22Rv1 (cell line): ENCODE measurements around the gene WNT3A.

Source experiments
- CTCF ChIP-seq: fragments of 450-650 bp; IDR thresholded peaks from 2 replicates; pipeline ENCODE4 v1.5.1; 2017; ENCODE audit warnings: mild to moderate bottlenecking
- ZFX ChIP-seq: fragments of 450-650 bp; IDR thresholded peaks from 2 replicates; pipeline ENCODE4 v1.6.1; 2017; ENCODE audit warnings: antibody characterized with exemption, borderline replicate concordance

GRCh38 chr1:228033376-228033775 lies 26.6 kb downstream of the WNT3A start:
- TF ChIP-seq CTCF = no peak
- TF ChIP-seq ZFX = no peak
